Loucy (cell line): ENCODE data around the gene C19orf12.
A peak's percentile ranks its signal among the peaks of the same experiment; 100 is the strongest.

ENCODE experiments used
- H2AFZ ChIP-seq: fragments of 200-600 bp; sonication (generic); 2 replicates; pipeline ENCODE4 v1.6.0; 2016; ENCODE audit warnings: antibody characterized with exemption, mild to moderate bottlenecking, low read length, moderate library complexity
- H3F3A ChIP-seq: fragments of 200-600 bp; 2 replicates; pipeline ENCODE4 v1.6.0; 2016; ENCODE audit warnings: antibody characterized with exemption, low read depth, mild to moderate bottlenecking
- H3K27me3 ChIP-seq: fragments of 200-600 bp; sonication (generic); 2 replicates; pipeline ENCODE4 v1.6.1; 2014; ENCODE audit warnings: low read length, mild to moderate bottlenecking; ENCODE audit not compliant: insufficient read depth, poor library complexity, severe bottlenecking
- H3K36me3 ChIP-seq: fragments of 200-600 bp; sonication (generic); 2 replicates; pipeline ENCODE4 v1.6.1; 2016; ENCODE audit warnings: low read length; ENCODE audit not compliant: insufficient read depth
- H3K4me1 ChIP-seq: fragments of 200-600 bp; sonication (generic); 2 replicates; pipeline ENCODE4 v1.5.1; 2014; ENCODE audit warnings: low read length, mild to moderate bottlenecking; ENCODE audit not compliant: insufficient read depth, poor library complexity, severe bottlenecking
- H3K4me2 ChIP-seq: fragments of 200-600 bp; sonication (generic); 2 replicates; pipeline ENCODE4 v1.6.0; 2014; ENCODE audit warnings: antibody characterized with exemption, low read length, low read depth, mild to moderate bottlenecking; ENCODE audit not compliant: poor library complexity, severe bottlenecking
- H3K4me3 ChIP-seq: fragments of 200-600 bp; sonication (generic); 2 replicates; pipeline ENCODE4 v1.5.1; 2014; ENCODE audit warnings: low read length, mild to moderate bottlenecking, mixed read lengths; ENCODE audit not compliant: poor library complexity, severe bottlenecking
- H3K79me2 ChIP-seq: fragments of 200-600 bp; sonication (generic); 2 replicates; pipeline ENCODE4 v1.6.1; 2014; ENCODE audit warnings: low read length; ENCODE audit not compliant: insufficient read depth
- H3K9ac ChIP-seq: fragments of 200-600 bp; sonication (generic); 2 replicates; pipeline ENCODE4 v1.6.0; 2014; ENCODE audit warnings: mild to moderate bottlenecking, low read depth, low read length, moderate library complexity; ENCODE audit not compliant: poor library complexity, severe bottlenecking
- H3K9me2 ChIP-seq: fragments of 200-600 bp; sonication (generic); replicated peaks from 2 replicates; pipeline ENCODE4 v1.6.1; 2016; ENCODE audit warnings: low read depth, low read length, mixed read lengths
- H3K9me3 ChIP-seq: fragments of 200-600 bp; sonication (generic); 2 replicates; pipeline ENCODE4 v1.6.1; 2014; ENCODE audit warnings: mild to moderate bottlenecking, antibody characterized with exemption, low read length, low read depth; ENCODE audit not compliant: insufficient read depth
- H4K20me1 ChIP-seq: fragments of 200-600 bp; sonication (generic); 2 replicates; pipeline ENCODE4 v1.6.0; 2014; ENCODE audit warnings: antibody characterized with exemption, low read length, mild to moderate bottlenecking; ENCODE audit not compliant: insufficient read depth, poor library complexity, severe bottlenecking
- EZH2phosphoT487 ChIP-seq: fragments of 200-600 bp; IDR thresholded peaks from 2 replicates; pipeline ENCODE4 v1.6.1; 2018; ENCODE audit warnings: antibody characterized with exemption, mild to moderate bottlenecking, moderate library complexity, borderline replicate concordance
- TF ChIP-seq, protein P1 (sequence below): fragments of 200-600 bp; sonication (generic); conservative IDR thresholded peaks from 2 replicates; pipeline ENCODE4 v1.5.1; 2014; ENCODE audit warnings: mild to moderate bottlenecking, antibody characterized with exemption, low read length

Gene C19orf12

DNA sequence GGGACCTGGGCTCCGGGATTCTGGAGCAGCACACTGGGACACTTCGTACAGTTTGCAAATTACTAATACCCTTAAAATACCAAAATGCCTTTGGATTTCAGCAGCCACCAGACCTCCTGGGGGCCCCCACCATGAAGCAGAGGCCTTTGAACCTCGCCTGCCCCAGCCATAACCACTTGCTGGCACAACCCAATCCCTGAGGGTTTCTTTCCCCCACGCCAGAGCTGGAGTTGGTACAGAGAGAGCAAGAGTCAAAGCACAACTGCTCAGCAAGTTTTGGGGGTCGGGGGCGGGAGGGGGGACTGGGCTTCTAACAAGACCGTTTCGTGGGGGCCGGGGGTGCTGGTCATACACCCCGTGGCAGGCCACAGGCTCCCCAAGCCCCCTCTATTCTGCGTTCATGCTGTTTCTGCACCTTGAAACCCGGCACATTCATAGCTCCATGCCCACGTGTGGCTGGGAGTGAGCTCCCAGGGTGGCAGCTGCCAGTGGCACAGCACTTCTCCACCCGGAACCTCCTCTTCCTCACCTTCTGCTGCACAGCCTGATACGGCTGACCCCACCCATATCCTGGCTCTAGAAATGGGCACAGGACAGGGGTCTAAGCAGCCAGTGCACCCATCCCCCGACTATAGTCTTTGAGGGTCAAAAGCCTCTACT is 32.7 kb downstream of the C19orf12 start:
- H3K27me3 ChIP-seq: no peaks in the 10 kb centered on the region
- no peak overlapping the region for H3K4me3 ChIP-seq
- no peak overlapping the region for H2AFZ ChIP-seq
- peaks cover 35% of the 10 kb centered on the region for H3K4me1 ChIP-seq
- no peaks in the 10 kb centered on the region for H3K79me2 ChIP-seq
- H3K4me2 ChIP-seq: no peak overlapping the region
- no peaks in the 10 kb centered on the region for H4K20me1 ChIP-seq
- H3K9ac ChIP-seq: peak overlapping the region; percentile 69
- H3F3A ChIP-seq: no peaks in the 10 kb centered on the region
- no peaks in the 10 kb centered on the region for H3K9me2 ChIP-seq
- TF ChIP-seq EZH2phosphoT487: no peak
- TF ChIP-seq, protein P1, sequence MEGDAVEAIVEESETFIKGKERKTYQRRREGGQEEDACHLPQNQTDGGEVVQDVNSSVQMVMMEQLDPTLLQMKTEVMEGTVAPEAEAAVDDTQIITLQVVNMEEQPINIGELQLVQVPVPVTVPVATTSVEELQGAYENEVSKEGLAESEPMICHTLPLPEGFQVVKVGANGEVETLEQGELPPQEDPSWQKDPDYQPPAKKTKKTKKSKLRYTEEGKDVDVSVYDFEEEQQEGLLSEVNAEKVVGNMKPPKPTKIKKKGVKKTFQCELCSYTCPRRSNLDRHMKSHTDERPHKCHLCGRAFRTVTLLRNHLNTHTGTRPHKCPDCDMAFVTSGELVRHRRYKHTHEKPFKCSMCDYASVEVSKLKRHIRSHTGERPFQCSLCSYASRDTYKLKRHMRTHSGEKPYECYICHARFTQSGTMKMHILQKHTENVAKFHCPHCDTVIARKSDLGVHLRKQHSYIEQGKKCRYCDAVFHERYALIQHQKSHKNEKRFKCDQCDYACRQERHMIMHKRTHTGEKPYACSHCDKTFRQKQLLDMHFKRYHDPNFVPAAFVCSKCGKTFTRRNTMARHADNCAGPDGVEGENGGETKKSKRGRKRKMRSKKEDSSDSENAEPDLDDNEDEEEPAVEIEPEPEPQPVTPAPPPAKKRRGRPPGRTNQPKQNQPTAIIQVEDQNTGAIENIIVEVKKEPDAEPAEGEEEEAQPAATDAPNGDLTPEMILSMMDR: no peak
- H3K9me3 ChIP-seq: no peaks in the 10 kb centered on the region
- H3K36me3 ChIP-seq: no peaks in the 10 kb centered on the region

DNA sequence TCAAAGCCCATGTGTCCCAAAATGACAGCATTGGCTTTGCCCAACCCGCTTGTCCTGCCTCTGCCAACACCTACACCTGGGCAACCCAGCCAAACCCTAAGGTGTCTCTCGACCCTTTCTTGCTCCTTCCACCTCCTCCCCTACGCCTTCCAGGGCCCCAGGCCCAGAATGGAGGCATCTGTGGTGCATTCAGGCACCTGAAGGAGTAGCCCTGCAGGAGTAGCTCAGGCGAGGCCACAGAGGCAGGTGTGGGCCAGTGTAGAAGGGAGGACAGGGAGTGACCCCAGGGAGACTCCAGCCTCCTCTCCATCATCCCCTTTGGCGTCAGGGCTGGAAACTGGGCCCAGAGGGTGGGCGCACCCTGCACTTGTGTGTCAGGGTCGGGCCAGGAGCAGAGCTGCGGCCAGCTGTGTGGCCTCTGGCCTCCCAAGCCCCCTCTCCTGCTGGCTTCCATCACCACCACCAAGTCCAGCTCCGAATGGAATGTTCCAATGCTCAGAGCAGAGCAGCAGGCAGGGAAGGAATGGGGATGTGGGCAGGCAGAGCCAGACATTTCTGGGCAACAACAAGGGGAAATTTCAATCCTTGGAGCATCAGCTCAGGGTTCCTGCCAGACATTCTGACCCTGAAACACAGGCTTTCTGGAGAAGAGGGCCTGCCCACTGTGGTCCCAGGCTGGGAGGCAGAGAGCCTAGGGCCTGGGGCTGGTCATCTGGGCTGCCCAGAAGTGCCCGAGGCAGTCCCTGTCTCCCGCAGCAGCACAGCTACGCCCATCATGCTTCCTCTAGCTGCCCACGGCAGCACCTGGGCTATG is 33.4 kb downstream of the C19orf12 start:
- no peaks in the 10 kb centered on the region; the same call in 1 of the 2 replicates for H3K79me2 ChIP-seq
- H3K9ac ChIP-seq: peak overlapping the region; percentile 69
- TF ChIP-seq EZH2phosphoT487: no peak
- TF ChIP-seq, protein P1: no peak
- H3K4me3 ChIP-seq: no peak overlapping the region
- peaks cover 4% of the 10 kb centered on the region; the same call in 1 of the 2 replicates for H3K36me3 ChIP-seq
- peaks cover 35% of the 10 kb centered on the region for H3K4me1 ChIP-seq
- no peaks in the 10 kb centered on the region for H3K9me2 ChIP-seq
- H4K20me1 ChIP-seq: no peaks in the 10 kb centered on the region
- H3K27me3 ChIP-seq: no peaks in the 10 kb centered on the region
- no peak overlapping the region for H2AFZ ChIP-seq
- H3F3A ChIP-seq: no peaks in the 10 kb centered on the region
- H3K9me3 ChIP-seq: no peaks in the 10 kb centered on the region
- peak overlapping the region; percentile 69 for H3K4me2 ChIP-seq

DNA sequence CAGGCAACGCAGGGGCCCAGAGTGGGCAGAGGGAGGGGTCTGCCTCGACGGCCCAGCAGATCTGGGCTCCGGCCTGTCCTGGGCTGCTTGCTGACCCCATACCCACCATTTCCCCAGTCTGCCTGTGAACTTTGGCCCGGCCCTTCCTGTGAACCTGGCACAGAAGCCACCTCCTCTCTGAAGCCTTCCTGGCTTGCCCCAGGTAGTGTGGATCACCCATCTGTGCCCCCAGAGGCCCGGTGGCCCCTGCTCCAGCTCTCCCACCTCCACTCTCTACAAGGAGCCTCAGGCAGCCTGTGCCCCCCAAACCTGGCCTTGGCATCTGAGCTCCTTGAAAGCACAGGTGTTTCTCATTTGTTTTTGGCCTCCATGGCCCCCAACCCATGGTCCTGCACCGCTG is 34.1 kb downstream of the C19orf12 start:
- Histone ChIP-seq H3K9ac (peak overlapping the region; percentile 69), H3K4me2 (peak overlapping the region; percentile 69), H3K4me1 (peaks cover 35% of the 10 kb centered on the region), H3K9me2 (no peaks in the 10 kb centered on the region), H3K4me3 (peak overlapping the region; percentile 53), H3K27me3 (no peaks in the 10 kb centered on the region), H3K36me3 (peaks cover 4% of the 10 kb centered on the region; the same call in 1 of the 2 replicates), H3F3A (no peaks in the 10 kb centered on the region), H4K20me1 (no peaks in the 10 kb centered on the region), H2AFZ (no peak overlapping the region), H3K9me3 (no peaks in the 10 kb centered on the region), H3K79me2 (no peaks in the 10 kb centered on the region; the same call in 1 of the 2 replicates)
- TF ChIP-seq, protein P1: no peak
- TF ChIP-seq EZH2phosphoT487: no peak
